LNCaP clone FGC (cell line): Measurements from ENCODE around the gene RALGAPA1.
A peak's percentile ranks its signal among the peaks of the same experiment; 100 is the strongest.
"Not testable (repeated sequence)": the region's sequence is repeated elsewhere in the genome, so short reads cannot be mapped to it uniquely, and the experiment has no call there.

ENCODE experiments used
- DNase-seq: peaks from one replicate; pipeline ENCODE4 v3.0.0-alpha.2; 2011; ENCODE audit warnings: low read depth
- H3K4me3 ChIP-seq: 2 replicates; pipeline ENCODE4 v1.5.1; 2011; ENCODE audit warnings: mild to moderate bottlenecking, low read depth, low read length, control low read depth
- TF ChIP-seq, protein P1 (sequence below): IDR thresholded peaks from 2 replicates; pipeline ENCODE4 v1.5.1; 2012; ENCODE audit warnings: mild to moderate bottlenecking; ENCODE audit not compliant: control insufficient read depth, insufficient read depth; ENCODE audit errors: extremely low read depth

The RALGAPA1 gene

DNA sequence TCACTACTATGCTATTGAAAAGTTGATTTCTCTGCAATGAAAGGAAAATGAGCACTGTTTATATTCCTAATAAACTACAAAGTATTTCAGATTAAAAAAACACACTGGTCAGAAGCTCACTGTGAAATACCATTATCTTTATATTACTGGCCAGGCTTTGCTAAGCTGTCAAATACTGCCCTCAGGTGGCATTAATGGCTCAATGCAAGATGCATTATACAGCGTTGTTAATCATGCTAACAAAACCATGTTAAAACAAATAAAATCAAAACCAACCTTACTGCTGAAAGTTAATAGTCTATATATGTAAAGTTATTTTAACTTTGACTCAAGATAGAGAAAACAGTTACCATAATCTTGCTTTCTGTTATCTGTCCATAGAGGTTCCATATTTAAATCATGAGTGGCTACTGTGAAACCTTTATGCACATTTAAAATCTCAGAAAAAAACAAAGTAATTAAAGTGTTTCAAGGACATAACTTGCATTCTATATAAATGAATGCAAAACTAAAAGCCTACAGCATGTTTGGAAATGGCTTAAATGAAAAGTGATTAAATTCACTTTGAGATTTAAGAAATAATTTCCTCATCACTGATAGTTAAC lies 121.7 kb downstream of the RALGAPA1 start:
- TF ChIP-seq, protein P1, sequence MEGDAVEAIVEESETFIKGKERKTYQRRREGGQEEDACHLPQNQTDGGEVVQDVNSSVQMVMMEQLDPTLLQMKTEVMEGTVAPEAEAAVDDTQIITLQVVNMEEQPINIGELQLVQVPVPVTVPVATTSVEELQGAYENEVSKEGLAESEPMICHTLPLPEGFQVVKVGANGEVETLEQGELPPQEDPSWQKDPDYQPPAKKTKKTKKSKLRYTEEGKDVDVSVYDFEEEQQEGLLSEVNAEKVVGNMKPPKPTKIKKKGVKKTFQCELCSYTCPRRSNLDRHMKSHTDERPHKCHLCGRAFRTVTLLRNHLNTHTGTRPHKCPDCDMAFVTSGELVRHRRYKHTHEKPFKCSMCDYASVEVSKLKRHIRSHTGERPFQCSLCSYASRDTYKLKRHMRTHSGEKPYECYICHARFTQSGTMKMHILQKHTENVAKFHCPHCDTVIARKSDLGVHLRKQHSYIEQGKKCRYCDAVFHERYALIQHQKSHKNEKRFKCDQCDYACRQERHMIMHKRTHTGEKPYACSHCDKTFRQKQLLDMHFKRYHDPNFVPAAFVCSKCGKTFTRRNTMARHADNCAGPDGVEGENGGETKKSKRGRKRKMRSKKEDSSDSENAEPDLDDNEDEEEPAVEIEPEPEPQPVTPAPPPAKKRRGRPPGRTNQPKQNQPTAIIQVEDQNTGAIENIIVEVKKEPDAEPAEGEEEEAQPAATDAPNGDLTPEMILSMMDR = peak; percentile 90
- no peak overlapping the region for H3K4me3 ChIP-seq
- DNase-seq = peak; percentile 40

DNA sequence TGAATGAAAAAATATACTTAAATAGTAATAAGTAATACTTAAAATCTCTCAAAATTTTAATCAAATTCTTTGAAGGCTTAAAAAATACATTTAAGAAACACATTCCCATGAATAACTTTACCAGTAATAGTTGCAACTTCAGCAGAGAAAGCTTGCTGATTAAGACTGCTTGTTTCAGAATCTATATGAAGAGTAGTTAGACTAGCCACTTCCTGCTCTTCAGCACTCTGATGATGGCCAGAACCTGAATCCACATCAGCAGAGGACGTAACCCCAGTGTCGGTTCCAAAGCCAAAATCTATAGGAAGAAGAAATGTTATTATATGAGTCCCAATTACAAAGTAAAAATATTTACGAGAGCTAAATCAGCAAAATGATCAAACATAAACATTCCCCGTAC lies 125.4 kb downstream of the RALGAPA1 start:
- DNase-seq = peak; percentile 74
- not testable (repeated sequence) for H3K4me3 ChIP-seq

DNA sequence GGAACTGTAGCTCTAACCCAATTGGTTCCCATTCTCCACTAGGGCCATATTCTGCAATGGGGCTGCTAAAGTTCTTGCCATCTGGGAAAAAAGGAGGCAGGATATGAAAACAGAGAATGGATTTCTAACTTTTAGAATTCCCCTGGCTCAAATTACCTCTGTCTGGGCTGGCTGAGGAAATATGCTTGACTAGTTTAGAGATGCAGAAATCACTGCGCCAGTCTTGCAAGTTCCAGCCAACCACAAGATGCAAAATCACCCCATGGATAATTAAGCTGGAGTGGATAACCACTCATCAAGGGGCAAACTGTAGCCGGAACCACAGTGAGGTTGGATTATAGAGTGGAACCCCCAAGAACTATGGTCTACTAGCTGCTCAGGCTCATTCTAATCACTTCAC lies 126.3 kb downstream of the RALGAPA1 start:
- no peak overlapping the region for H3K4me3 ChIP-seq
- TF ChIP-seq, protein P1 = no peak
- no peak for DNase-seq

DNA sequence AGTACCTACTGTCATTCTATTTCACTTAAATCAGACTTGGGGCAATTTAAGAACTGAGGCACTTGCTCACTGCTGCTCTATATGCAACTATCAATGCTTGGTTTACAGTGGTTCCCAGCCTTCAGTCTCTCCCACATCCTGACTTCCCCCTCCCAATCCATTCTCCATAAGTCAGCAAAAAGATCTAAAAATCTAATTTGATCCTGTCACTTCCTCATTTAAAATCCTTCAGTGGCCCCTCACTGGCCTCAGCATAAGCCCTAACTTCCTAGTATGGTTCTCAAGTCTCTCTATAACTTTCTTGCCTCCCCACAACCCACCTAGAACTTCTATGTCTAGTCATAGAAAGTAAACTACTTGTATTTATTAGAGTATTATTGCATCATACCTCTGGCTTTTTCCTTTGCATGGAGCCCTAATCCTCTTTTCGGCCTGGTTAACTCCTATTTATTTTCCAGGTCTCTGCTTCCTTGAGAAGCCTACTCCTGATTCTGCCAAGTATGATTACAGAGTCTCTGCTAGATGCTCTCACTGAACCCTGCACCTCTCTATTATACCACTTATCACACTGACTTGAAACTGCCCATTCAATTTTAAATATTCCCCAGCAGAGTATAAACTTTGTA lies 130.6 kb downstream of the RALGAPA1 start:
- TF ChIP-seq, protein P1 = no peak
- no peak overlapping the region for H3K4me3 ChIP-seq
- DNase-seq = no peak

DNA sequence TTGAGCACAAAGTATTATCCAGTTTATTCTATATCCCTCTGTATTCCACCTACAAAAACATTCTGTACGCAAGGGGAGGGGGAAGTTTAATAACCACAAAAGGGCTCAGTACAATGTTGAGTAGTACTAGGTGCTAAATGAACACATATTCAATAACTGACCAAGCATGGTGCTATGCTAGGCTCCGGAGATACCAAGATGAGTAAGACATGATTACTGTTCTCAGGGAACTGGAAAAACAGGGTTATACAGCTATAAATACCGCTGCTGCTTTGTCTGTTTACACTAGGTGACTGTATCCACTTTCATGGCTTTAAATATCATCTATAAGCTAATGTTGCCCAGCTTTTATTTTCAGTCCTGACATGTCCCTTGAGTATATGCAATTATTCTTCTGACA lies 139.3 kb downstream of the RALGAPA1 start:
- peak overlapping the region; percentile 17; the same call in 1 of the 2 replicates for H3K4me3 ChIP-seq
- peak; percentile 88 for DNase-seq
- TF ChIP-seq, protein P1 = no peak

DNA sequence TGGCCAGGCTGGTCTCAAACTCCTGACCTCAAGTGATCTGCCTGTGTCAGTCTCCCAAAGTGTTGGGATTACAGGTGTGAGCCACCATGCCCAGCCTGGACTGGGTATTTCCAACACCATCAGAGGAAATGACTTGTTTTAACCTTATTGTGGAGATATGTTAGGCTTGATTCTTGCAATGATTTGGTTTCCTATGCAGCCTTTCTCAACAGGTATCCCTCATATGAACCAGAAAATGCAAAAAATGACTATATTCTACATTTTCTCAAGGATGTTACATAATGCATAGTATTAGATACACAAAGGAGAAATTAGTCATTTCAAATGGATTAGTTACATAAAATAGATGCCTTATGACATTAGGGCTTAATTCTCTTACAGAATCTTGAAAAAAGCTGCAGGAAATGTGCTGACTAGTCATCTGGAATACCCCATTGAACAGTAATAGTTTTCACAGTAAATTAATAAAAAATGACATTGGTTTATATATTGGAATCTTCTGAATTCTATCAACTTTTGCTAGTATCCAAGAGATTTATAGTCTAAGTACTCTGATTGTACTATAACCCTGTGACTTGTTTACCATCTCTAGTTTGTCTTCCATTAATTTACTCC lies 142.6 kb downstream of the RALGAPA1 start:
- no peak overlapping the region for H3K4me3 ChIP-seq

DNA sequence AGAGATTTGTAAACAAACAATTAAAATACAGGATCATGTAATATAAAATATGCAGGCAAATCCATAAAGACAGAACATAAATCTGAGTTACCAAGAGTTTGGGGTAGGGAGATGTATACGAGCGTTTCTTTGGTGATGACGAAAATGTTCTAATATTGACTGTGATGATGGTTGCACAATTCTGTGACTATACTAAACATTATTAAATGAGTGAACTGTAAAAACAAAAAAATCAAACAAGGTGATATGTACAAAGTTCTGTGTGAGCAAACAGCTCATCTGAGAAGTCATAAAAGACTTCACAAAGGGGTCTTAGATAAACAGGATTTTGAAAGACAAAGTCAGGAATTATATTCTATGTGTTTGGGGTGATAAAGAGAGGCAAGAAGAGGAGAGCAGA lies 147.2 kb downstream of the RALGAPA1 start:
- no peak for DNase-seq
- TF ChIP-seq, protein P1 = no peak
- no peak overlapping the region for H3K4me3 ChIP-seq

More for the DNA sequence above, 142.6 kb downstream of the RALGAPA1 start:
- TF ChIP-seq, protein P1 = no peak
- DNase-seq = no peak
